Measurements from ENCODE around the gene NAA35. TPM values are rescaled to one million over a fixed set of nuclear protein-coding genes. Genes with fewer than 3 reads are reported as not detected.

The NAA35 gene
- total RNA-seq, 1 experiment from 2014 or later, result 21.3 TPM

GRCh38 chr9:85960688-85961093 lies 19.7 kb downstream of the NAA35 start:
- intact Hi-C loops (cut with micrococcal nuclease; ENCODE audit: unreplicated experiment) (no loop called here), in situ Hi-C loops (cut with HindIII; ENCODE audit: low pct_unique_long_range_greater_than_20kb, low sequenced_read_pairs) (no loop called here)
- H3K36me3 ChIP-seq (ENCODE audit: control insufficient read depth, insufficient read depth, low read length), result peaks cover 6% of the 10 kb centered on the region
- no peak for ATAC-seq
- H3K9me3 ChIP-seq (ENCODE audit: control insufficient read depth, insufficient read depth, low read depth, low read length), result no peaks in the 10 kb centered on the region
- H3K4me1 ChIP-seq (ENCODE audit: control insufficient read depth, insufficient read depth, low read length), result no peaks in the 10 kb centered on the region
- no peak for DNase-seq (ENCODE audit: low read depth, low spot score)
- no TSS peak for BruUV-seq (replicated peaks)
- TF ChIP-seq POLR2AphosphoS5 (IDR thresholded peaks at IDR 0.05; ENCODE audit: low read depth, low read length) (no peak), SIN3A (IDR thresholded peaks at IDR 0.05; ENCODE audit: borderline replicate concordance, insufficient read depth, low read depth, low read length) (no peak), TCF7L2 (IDR thresholded peaks at IDR 0.05; ENCODE audit: low read depth, low read length) (no peak), REST (IDR thresholded peaks at IDR 0.05; ENCODE audit: insufficient read depth in 1 of 2, low read depth in 2 of 2, low read length in 1 of 2) (no peak), CTCF (IDR thresholded peaks at IDR 0.05) (no peak)
- no peaks in the 10 kb centered on the region for H3K27me3 ChIP-seq (ENCODE audit: control insufficient read depth, insufficient read depth, low read length)
- H3K4me3 ChIP-seq (ENCODE audit: low read depth in 2 of 2, low read length in 2 of 2), result no peak overlapping the region
- POLR2A ChIA-PET, result no interaction called here
- H3K27ac ChIP-seq (ENCODE audit: low read length), result no peak overlapping the region
- CTCF ChIA-PET, result no interaction called here

- CTCF ChIA-PET, result no interaction called here
- POLR2A ChIA-PET, result no interaction called here
- no peak overlapping the region for H3K4me3 ChIP-seq (ENCODE audit: low read depth in 2 of 2, low read length in 2 of 2)
- in situ Hi-C loops (cut with HindIII; ENCODE audit: low pct_unique_long_range_greater_than_20kb, low sequenced_read_pairs), result no loop called here
- H3K9me3 ChIP-seq (ENCODE audit: control insufficient read depth, insufficient read depth, low read depth, low read length), result no peaks in the 10 kb centered on the region
- BruUV-seq (replicated peaks), result no TSS peak
- H3K36me3 ChIP-seq (ENCODE audit: control insufficient read depth, insufficient read depth, low read length), result peaks cover 8% of the 10 kb centered on the region
- H3K4me1 ChIP-seq (ENCODE audit: control insufficient read depth, insufficient read depth, low read length), result no peaks in the 10 kb centered on the region
- DNase-seq (ENCODE audit: low read depth, low spot score) (no peak), ATAC-seq (no peak)
- intact Hi-C loops (cut with micrococcal nuclease; ENCODE audit: unreplicated experiment), result no loop called here
- TF ChIP-seq TCF7L2 (IDR thresholded peaks at IDR 0.05; ENCODE audit: low read depth, low read length) (no peak), SIN3A (IDR thresholded peaks at IDR 0.05; ENCODE audit: borderline replicate concordance, insufficient read depth, low read depth, low read length) (no peak), POLR2AphosphoS5 (IDR thresholded peaks at IDR 0.05; ENCODE audit: low read depth, low read length) (no peak), REST (IDR thresholded peaks at IDR 0.05; ENCODE audit: insufficient read depth in 1 of 2, low read depth in 2 of 2, low read length in 1 of 2) (no peak), CTCF (IDR thresholded peaks at IDR 0.05) (no peak)
- H3K27me3 ChIP-seq (ENCODE audit: control insufficient read depth, insufficient read depth, low read length), result no peaks in the 10 kb centered on the region
- H3K27ac ChIP-seq (ENCODE audit: low read length), result no peak overlapping the region
Observed at GRCh38 chr9:85964526-85964925, 23.6 kb downstream of the NAA35 start.

Data from Panc1 (cell line).